ENCODE results near the gene HOXC9.

The HOXC9 gene

GRCh38 chr12:53994009-53994263 lies 6.0 kb upstream of the HOXC9 start:
- no peak for DNase-seq (ENCODE audit: low spot score)
- no peak for TF ChIP-seq CTCF (IDR thresholded peaks at IDR 0.05; ENCODE audit: extremely low read depth, missing control alignments)

DNA sequence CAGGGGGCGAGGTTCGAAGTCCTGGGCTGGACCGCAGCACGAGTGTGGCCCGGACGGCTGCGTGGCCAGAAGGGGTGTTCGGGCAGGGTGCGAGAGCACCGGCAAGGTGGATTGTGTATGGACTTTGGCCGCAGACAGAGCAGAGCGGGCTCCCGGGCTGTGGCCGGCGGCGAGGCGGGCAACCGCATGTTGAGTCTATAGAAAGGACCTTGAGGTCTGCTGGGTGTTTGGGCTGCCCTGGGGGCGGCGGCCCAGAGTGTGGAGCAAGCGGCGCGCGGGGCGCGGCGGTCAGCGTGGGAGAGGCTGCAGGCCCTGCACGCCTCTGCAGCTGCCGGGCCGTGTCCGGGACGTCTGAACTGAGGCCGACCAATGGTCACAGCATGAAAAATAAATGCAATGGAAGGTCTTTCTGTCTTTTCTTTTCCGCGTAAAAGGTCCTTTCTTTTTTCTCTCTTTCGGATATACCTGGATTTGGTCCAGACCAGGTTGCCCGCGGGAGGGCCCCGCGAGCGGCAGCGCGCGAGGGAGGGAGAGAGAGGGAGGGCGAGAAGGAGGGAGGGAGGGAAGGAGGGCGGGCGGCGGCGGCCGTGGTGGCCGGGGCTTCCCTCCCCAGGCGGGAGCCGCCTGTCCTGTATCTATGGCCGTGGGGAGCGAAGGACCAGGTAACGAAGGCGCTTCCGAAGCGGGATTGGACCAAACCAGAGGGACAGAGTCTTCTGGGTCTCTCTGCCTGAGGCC lies 5.5 kb upstream of the HOXC9 start:
- no peak for TF ChIP-seq CTCF (IDR thresholded peaks at IDR 0.05; ENCODE audit: extremely low read depth, missing control alignments)
- DNase-seq (ENCODE audit: low spot score): no peak

DNA sequence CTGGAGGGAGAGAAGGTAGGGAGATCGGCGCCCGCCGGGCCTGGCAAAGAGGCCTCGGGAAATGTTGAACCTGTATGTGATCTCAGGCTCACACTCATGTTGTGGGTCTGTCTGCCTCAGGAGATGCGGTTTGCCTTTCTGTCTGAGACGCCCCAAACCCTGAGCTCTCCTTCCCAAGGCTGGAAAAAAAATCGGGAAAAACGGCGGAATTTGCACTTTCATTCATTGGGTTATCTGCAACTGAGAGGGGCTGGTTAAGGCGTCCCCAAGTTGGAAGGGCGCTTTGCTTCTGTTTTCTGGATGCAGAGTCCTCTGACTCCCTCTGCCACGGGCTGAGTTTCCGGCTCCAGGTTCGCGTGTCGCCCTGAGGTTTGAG lies 5.0 kb upstream of the HOXC9 start:
- no peak for DNase-seq (ENCODE audit: low spot score)
- no peak for TF ChIP-seq CTCF (IDR thresholded peaks at IDR 0.05; ENCODE audit: extremely low read depth, missing control alignments)

DNA sequence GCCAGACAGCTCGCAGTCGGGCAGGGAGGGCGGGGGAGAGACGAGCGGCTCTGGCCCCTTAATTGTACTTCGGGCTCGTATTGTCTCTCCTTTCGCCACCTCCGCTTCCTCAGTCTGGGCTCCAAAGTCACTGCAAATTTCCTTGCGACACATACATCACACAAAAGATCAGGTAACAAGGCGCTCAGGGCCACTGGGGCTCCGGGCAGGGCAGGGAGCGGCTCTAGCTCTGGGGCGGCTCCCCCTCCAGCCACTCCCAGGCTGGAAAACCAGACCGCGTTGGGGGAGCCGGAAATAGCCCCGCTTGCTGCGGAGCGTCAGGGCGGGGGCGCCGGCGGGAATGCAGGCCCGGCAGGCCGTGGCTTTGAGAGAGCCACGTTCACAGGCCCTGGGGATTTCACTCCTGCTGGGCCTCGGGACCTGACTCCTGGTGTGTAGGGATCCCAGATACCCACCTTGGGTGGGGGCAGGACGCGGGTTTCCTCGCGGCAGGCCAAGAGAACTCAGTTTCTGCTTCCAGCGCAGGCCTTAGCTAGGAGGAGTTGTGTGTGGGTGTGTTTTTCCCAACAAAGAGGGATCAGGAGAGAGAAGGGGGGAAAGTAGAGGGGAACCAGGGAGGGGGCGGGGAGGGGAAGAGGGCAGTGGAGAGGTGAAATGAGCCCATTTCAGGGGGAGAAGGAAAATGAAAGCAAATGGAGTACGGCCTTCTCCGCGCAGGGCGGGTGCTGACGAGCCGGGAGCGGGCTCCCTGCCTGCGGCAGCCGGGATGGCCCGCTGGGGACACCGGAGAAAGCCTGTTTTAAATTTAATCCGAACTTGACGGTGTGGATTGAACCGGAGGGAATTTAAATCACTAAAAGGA lies 4.4 kb upstream of the HOXC9 start:
- TF ChIP-seq CTCF (IDR thresholded peaks at IDR 0.05; ENCODE audit: extremely low read depth, missing control alignments): no peak
- DNase-seq (ENCODE audit: low spot score): no peak

DNA sequence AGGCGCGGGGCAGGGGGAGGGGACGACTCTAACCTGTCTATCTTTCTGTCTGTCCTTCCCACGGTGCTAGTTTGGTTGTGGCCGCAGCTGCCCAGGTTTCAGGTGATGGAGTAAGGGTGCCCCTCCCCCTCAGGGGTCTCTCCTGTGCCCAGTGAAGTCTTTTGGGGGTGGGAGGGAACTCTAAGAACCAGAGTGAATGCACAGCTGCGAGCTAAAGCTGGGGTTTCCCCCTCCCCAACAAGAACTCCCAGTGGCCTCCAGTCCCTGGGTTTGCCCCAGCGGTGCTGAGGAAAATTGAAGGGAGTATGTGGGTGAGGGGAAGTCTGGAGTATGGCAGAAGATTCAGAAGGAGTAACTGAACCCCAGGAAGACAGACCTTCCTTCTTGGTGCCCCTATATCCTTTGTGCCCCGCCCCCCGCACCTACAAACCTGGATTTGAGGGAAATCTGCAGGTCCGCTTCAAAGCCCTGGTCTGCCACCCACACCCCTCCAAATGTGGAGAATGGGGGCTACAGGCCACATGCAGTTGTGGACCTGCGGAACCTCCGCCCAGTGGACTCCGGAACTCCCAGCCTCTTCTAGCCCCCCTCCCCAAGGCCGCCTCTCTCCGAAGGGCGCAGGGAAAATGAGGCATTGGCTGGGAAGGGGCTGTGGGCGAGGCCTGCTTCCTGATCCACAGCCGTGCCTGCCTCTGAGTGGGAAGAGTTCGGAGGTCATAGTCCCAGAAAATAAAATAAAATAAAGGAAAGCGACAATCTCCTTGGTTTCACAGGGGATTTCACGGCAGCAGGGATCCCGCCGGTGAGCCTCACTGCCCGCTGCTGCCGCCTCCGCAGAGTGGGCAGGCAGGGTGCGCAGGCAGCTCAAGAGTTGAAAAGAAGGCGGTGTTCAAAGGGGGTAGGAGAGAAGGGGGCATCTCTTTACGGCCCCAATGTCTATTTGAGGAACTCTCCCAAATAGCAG lies 3.4 kb upstream of the HOXC9 start:
- no peak for DNase-seq (ENCODE audit: low spot score)
- no peak for TF ChIP-seq CTCF (IDR thresholded peaks at IDR 0.05; ENCODE audit: extremely low read depth, missing control alignments)

DNA sequence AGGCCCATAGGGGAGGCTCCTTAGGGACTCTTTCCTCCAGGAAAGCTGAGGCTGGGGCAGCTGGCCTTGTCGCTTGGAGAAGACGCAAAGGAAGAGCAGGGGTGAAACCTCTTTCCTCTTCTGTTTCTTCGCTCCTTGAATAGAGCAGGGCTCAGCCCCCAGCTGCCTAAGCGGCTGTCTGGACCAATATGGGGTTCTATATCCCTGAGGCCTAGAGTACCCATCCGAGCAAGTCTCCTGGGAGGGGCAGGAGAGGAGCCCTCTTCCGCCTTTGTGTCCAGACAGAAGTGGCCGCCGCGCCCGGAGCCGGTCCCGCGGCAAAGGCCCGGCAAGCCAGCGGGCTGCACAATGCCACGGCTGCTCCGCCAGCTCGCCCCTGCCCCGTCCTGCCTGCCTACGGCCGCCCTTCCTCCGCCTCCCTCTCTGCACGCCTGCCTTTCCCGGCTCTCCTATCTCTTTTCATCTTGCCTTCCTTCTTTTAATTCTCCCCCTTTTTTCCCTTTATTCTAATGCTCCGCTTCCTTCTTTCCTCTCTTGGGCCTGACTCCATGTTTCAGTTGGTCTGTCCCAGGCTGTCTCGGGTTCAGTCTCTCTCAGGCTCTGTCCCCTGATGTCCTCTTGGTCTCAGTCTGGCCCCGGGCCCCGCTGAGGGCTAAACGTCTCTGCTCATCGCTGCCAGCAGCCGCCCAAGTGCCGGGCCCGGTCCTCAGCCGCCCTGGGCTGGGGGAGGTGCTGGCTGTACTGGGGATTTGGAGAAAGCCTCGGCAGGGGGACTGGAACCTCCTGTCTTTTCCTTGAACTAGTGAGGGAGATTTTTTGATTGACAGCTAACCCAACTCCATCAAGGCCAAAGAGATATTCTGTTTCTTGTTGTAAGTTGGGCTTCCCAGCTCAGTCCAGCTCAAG lies 2.5 kb upstream of the HOXC9 start:
- TF ChIP-seq CTCF (IDR thresholded peaks at IDR 0.05; ENCODE audit: extremely low read depth, missing control alignments): no peak

More for the DNA sequence above, 2.5 kb upstream of the HOXC9 start:
- DNase-seq (ENCODE audit: low spot score): no peak
